SKM-1 (cell line): ENCODE results near the gene PROK1.
A peak's percentile ranks its signal among the peaks of the same experiment; 100 is the strongest.
"Not testable (repeated sequence)": the region's sequence is repeated elsewhere in the genome, so short reads cannot be mapped to it uniquely, and the experiment has no call there.

Experiments
- DNase-seq: peaks from one replicate; lab custom pipeline; 2025; ENCODE audit not compliant: unreplicated experiment; lab: John Stamatoyannopoulos, UW

The PROK1 gene, protein sequence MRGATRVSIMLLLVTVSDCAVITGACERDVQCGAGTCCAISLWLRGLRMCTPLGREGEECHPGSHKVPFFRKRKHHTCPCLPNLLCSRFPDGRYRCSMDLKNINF

DNA sequence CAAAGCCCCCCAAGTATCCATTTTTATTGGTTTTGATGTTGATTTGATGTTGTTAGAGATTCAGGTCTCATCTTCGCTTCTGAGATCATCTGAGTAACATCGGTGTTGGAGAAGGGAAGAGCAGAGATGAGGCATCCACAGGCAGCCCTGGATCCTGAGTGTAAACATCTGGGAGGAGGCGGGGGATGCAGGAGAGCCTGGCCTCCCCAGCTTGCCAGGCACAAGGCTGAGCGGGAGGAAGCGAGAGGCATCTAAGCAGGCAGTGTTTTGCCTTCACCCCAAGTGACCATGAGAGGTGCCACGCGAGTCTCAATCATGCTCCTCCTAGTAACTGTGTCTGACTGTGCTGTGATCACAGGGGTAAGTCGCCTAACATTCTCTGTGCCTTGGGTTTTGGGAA, at the start of gene PROK1:
Gene PROK1, plus strand, starts transcription at position 221 of the 400 bp plus-strand sequence. Its CDS starts 68 bp downstream, at position 289.
- no peak for DNase-seq

GRCh38 chr1:110403805-110404204, 47.1 kb upstream of the PROK1 start:
- DNase-seq: no peak

DNA sequence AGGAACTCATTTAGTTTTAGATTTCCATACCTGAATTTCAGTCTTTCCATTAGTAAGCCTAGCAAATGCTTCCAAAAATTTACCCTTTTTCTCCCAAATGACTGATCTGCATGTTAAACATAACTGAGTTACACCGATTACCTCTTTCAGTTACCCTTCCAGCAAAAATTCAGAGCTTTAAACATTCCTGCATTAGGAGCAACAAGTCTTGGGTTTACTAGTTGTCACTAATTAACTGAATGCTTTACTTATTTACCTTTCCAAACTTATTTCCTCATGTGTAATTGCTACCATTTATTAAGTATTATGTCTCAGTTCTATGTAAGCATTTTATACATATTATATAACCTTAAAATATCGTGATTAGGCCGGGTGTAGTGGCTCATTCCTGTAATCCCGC, 46.5 kb upstream of the PROK1 start:
- DNase-seq: no peak

- DNase-seq: not testable (repeated sequence)
These were observed 44.5 kb upstream of the PROK1 start for GRCh38 chr1:110406407-110406806.

GRCh38 chr1:110407260-110408210, 43.4 kb upstream of the PROK1 start, which contains the start of gene LAMTOR5:
Gene LAMTOR5 (minus strand): TSS chr1:110407694. CDS start chr1:110407620, 74 bp downstream.
- peak; percentile 79 for DNase-seq

DNA sequence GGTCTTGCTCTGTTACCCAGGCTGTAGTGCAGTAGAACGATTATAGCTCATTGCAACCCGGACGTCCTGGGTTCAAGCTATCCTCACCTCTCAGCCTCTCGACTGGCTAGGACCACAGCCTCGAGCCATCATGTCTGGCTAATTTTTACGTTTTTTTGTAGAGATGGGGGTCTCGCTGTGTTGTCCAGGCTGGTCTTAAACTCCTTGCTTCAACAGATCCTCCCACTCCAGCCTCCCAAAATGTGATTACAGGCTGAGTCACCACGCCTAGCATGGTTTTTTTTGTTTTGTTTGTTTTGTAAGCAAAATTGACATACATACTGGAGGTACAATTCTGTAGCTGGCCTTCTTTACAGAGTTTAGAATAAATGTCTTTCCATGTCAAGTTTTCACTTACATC, 42.5 kb upstream of the PROK1 start:
- no peak for DNase-seq

DNA sequence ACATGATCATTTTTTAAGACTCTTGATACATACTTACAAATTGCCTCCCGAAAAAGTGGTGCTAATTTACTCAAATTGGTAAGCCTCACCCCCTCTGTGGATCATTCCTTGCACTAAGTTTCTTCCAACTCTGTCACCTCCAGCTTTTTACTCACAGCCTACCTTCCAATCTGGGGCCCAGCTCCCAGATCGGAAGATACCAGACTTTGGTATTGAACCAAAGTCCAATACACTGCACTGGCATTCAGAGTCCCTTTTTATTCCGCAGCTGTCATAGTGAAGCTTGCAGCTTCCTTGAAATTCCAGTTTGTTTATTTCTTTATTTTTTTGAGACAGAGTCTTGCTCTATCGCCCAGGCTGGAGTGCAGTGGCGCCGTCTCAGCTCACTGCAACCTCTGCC, 41.6 kb upstream of the PROK1 start:
- no peak for DNase-seq

- DNase-seq: no peak
These were observed 39.7 kb upstream of the PROK1 start for GRCh38 chr1:110411173-110411735.

DNA sequence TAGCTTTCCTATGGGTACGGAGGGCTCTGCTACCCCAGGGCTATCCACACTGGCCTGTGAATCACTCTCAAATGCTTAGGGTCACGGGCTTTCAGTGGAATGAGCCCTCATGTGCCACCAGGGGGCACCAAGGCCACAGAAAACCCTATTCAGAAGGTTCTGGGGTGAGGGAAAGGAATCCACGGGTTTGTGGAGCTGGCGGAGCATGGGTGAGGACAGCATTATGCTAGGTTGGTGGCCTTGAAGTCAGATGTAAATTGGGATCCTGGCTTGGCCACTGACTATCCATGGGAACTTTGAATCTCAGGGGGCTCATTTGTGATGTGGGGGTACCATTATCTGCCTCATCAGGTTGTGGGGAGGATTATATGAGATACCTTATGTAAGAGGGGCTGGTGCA, 38.4 kb upstream of the PROK1 start:
- DNase-seq: peak; percentile 34

DNA sequence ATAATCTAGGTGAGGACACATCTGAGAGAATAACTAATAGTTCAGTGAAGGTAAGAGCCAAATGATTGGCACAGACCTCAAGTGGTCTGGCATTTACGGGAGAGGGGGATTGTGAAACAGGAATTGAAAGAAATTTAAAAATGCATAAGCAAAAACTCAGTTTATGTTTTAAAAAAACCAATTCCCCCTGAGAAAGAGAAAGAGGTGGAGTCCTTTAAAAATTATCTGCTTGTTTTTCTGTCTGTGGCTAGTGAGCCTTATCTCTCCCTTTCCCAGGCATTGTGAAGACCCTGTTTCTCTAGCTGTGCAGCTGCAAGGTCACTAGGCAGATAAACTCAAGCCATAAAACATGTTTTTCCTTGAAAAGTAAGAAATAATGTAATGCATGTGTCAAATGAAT, 37.9 kb upstream of the PROK1 start:
- DNase-seq: not testable (repeated sequence)

GRCh38 chr1:110418729-110419128, 32.2 kb upstream of the PROK1 start:
- no peak for DNase-seq

GRCh38 chr1:110420023-110420662, 30.8 kb upstream of the PROK1 start:
- no peak for DNase-seq

- no peak for DNase-seq
These were observed 29.8 kb upstream of the PROK1 start for GRCh38 chr1:110420874-110421793.

DNA sequence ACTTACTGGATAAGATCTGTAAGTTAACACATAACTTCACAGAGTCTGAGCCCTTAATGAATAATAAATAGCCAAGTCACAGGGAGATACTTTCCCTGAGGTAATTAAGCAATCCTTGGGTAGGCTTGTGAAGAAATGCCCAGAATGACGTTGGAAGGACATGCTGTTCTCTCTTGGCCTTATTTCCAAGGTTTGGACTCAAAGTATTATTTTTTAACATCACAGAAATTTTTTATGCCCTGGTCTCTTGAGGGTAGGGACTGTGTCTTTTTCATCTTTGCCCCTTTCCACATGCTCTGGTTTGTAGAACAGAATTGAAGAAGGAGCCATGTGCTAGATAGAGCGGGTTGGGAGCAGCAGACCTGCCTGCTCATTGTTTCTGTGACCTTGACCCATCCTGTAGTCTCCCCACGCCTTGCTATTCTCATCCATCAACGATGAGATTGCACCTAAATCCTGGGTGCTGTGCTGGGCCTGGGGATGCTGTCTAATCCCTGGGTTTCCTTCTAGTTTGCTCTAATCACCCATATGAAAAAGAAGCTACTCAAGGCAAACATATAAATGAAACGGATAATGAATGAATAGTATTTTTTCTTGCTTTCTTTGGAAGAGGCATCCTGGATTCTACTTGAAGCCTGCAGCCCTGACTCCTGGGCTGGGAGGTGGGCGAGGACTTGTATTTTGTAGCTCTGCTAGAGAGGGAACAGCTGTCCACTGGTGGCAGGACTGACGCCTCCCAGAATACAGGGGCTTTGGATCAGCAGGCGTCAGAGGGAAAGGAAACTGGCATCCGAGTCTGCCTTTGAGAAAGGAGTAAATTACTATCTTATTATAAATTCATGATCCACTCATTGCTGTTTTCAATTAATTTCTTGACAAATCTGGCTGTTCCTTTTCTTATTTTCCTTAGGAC, 26.0 kb upstream of the PROK1 start:
- DNase-seq: no peak

DNA sequence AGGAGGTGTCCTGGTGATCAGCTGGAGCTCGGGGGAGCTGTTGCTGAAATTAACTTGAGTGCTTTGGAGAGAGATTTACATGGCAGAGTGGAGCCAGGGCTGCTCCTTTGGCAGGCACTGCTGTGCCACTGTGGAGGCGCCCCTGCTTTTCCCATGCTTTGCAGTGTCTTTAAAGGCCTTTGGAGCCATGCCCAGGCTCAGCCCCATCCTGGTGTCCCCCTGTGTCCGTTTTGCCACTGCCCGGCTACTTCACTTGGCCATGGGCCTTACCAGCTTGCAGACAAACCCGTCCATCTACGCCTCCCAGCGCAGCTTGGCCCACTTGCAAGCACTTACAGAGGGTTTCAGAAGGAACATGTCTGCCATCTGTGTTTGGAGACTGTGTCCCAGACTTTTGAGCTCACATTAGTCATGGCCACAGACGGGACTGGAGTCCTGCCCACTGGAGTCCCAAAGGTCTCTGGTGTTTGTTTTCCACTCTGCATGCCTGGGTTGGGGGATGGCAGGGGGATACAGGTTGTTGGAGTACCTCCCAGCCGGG, 25.3 kb upstream of the PROK1 start:
- no peak for DNase-seq

- DNase-seq: peak; percentile 21
These were observed 24.1 kb upstream of the PROK1 start for GRCh38 chr1:110426854-110427253.

GRCh38 chr1:110428946-110429345, 22.0 kb upstream of the PROK1 start:
- DNase-seq: no peak

GRCh38 chr1:110430366-110430765, 20.6 kb upstream of the PROK1 start:
- peak; percentile 59 for DNase-seq

DNA sequence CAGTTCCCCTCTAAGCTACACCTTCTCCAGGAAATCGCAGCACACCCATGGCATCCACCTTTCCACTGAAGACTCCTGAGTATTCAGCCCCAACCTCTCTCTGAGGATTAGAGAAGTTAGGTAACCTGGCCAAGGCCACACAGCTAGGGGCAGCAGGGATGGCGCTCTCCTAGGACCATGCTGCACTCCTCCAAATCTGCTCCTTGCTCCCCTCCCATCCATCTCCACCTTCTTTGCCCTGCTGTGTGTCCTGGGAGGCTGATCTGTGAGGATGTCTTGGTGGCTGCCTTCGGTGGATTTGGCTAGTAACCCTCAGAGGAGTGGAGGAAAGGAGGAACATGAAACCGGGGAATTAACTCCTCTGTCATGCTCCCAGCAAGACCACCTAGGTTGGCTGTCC, 20.0 kb upstream of the PROK1 start:
- DNase-seq: no peak
